HepG2 (cell line): ENCODE data around the gene DCTN2. TPM values are rescaled to one million over a fixed set of nuclear protein-coding genes. Genes with fewer than 3 reads are reported as not detected.

Experiments
- ERF ChIP-seq: IDR thresholded peaks from 2 replicates; pipeline ENCODE4 v1.6.1; 2018; ENCODE audit warnings: missing biosample characterization, missing genetic modification reagents
- FOSL2 ChIP-seq: sonication (generic); formaldehyde crosslinking; IDR thresholded peaks from 2 replicates; pipeline ENCODE4 v1.4.0; 2020; ENCODE audit warnings: missing genetic modification reagents
- FOXK1 ChIP-seq: sonication (generic); formaldehyde crosslinking; IDR thresholded peaks from 2 replicates; pipeline ENCODE4 v1.4.0; 2020; ENCODE audit warnings: low read depth, missing genetic modification reagents, borderline replicate concordance
- FOXK2 ChIP-seq: fragments of 450-650 bp; IDR thresholded peaks from 2 replicates; pipeline ENCODE4 v1.6.1; 2016
- IKZF4 ChIP-seq: sonication (generic); formaldehyde crosslinking; IDR thresholded peaks from 2 replicates; pipeline ENCODE4 v1.5.1; 2020; ENCODE audit warnings: borderline replicate concordance, mild to moderate bottlenecking, low read depth, missing genetic modification reagents; ENCODE audit errors: not compliant biosample characterization
- NCOR1 ChIP-seq: fragments of 200-600 bp; sonication (generic); IDR thresholded peaks from 2 replicates; pipeline ENCODE4 v1.7.0; 2017; ENCODE audit warnings: antibody characterized with exemption, low read length, borderline replicate concordance
- NRL ChIP-seq: sonication (generic); formaldehyde crosslinking; IDR thresholded peaks from 2 replicates; pipeline ENCODE4 v1.5.0; 2020; ENCODE audit warnings: missing genetic modification reagents, mild to moderate bottlenecking, moderate library complexity, borderline replicate concordance
- RARG ChIP-seq: sonication (generic); formaldehyde crosslinking; IDR thresholded peaks from 2 replicates; pipeline ENCODE4 v1.4.0; 2020; ENCODE audit warnings: low read depth, mild to moderate bottlenecking, missing genetic modification reagents
- SKI ChIP-seq: fragments of 450-650 bp; IDR thresholded peaks from one replicate; pipeline ENCODE4 v1.6.1; 2018; ENCODE audit warnings: mild to moderate bottlenecking; ENCODE audit not compliant: partially characterized antibody
- SOX6 ChIP-seq, 2 experiments: fragments of 450-650 bp in 1 of 2; sonication (generic) in 1 of 2; formaldehyde crosslinking in 1 of 2; IDR thresholded peaks; 2 replicates each; pipeline versions ENCODE4 v1.4.0 to v1.6.1; 2017 to 2020; ENCODE audit warnings: antibody characterized with exemption in 1 of 2, mild to moderate bottlenecking in 1 of 2, missing genetic modification reagents in 1 of 2
- ZNF205 ChIP-seq: IDR thresholded peaks from 2 replicates; pipeline ENCODE4 v1.6.1; 2018; ENCODE audit warnings: missing biosample characterization, missing genetic modification reagents
- ZNF816 ChIP-seq: sonication (generic); formaldehyde crosslinking; IDR thresholded peaks from 2 replicates; pipeline ENCODE4 v1.8.0; 2022; ENCODE audit warnings: missing genetic modification reagents, mild to moderate bottlenecking, borderline replicate concordance
- polyA plus RNA-seq, 8 experiments: library from polyadenylated mRNA; depleted of rRNA in 3 of 8; stranded (reverse) in 7 of 8; unstranded in 1 of 8; fragments of >200 nt; fragmentation: Illumina TruSeq in 4 of 8; extraction: Trizol in 4 of 8; gene quantifications; 2 replicates each; pipeline versions ENCODE4 v1.2.1 to v1.2.3, GENCODE V29; 2011 to 2016; ENCODE audit warnings: low read depth in 4 of 8, missing spikeins in 1 of 8, mixed read lengths in 1 of 8; ENCODE audit not compliant: insufficient read depth in 1 of 8
- total RNA-seq, 5 experiments: library from RNA; depleted of rRNA; stranded (reverse); fragments of >200 nt; fragmentation: Illumina TruSeq; extraction: Trizol; gene quantifications; 2 replicates each; pipeline ENCODE4 v1.2.3, GENCODE V29; 2016; ENCODE audit warnings: low read depth in 1 of 5
- TF ChIP-seq, protein P1 (sequence below): sonication (generic); formaldehyde crosslinking; IDR thresholded peaks from 2 replicates; pipeline ENCODE4 v1.5.1; 2020; ENCODE audit warnings: mild to moderate bottlenecking, missing genetic modification reagents, borderline replicate concordance
- TF ChIP-seq, protein P2 (sequence below): sonication (generic); formaldehyde crosslinking; IDR thresholded peaks from 2 replicates; pipeline ENCODE4 v1.4.0; 2020; ENCODE audit warnings: low read depth, missing genetic modification reagents
- TF ChIP-seq, protein P3 (sequence below): sonication (generic); formaldehyde crosslinking; IDR thresholded peaks from 2 replicates; pipeline ENCODE4 v1.5.1; 2020; ENCODE audit warnings: mild to moderate bottlenecking, missing genetic modification reagents, borderline replicate concordance

Gene DCTN2
- total and polyA plus RNA-seq, 2 of the 13 experiments (the other 11 are each of a cell fraction or from before 2014, with no cell fraction given): 72.0 to 77.4 TPM

DNA sequence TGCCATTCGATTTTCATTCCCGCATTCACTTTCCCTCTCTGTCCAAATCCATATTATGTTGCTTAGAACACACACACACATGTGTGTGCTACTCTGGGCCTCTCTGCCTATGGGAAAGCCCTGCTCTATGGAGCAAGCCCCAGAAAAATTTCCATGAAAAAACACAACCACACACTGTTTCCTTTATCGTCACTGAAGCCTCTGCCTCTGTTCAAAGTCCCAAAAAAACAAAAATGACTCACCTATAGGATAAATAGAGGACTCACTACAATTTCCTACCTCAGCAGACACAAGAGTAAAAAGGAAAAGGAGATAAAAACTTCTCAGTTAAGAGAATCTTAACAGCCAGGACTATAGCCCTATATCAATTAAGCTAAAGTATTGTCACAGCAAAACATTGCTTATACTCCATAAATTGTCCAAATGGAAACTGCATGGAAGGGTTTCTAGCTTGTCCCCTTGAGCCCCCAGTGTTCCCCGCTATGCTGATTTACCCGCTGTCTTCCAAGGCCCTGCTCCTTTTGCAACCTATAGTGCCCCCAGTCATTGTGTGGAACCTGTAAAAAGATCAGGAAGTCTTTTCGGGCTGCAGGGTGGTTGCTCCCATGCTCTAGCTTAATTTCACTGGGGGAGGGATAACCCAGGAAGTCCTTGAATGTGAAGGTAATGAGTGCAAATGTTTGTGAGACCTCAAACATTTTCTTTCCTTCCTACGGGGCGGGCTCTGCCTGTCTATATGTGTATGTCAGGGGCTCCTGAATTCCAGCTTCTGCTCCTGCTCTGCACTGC, 32.9 kb upstream of the DCTN2 start (continued):
- TF ChIP-seq, protein P1, sequence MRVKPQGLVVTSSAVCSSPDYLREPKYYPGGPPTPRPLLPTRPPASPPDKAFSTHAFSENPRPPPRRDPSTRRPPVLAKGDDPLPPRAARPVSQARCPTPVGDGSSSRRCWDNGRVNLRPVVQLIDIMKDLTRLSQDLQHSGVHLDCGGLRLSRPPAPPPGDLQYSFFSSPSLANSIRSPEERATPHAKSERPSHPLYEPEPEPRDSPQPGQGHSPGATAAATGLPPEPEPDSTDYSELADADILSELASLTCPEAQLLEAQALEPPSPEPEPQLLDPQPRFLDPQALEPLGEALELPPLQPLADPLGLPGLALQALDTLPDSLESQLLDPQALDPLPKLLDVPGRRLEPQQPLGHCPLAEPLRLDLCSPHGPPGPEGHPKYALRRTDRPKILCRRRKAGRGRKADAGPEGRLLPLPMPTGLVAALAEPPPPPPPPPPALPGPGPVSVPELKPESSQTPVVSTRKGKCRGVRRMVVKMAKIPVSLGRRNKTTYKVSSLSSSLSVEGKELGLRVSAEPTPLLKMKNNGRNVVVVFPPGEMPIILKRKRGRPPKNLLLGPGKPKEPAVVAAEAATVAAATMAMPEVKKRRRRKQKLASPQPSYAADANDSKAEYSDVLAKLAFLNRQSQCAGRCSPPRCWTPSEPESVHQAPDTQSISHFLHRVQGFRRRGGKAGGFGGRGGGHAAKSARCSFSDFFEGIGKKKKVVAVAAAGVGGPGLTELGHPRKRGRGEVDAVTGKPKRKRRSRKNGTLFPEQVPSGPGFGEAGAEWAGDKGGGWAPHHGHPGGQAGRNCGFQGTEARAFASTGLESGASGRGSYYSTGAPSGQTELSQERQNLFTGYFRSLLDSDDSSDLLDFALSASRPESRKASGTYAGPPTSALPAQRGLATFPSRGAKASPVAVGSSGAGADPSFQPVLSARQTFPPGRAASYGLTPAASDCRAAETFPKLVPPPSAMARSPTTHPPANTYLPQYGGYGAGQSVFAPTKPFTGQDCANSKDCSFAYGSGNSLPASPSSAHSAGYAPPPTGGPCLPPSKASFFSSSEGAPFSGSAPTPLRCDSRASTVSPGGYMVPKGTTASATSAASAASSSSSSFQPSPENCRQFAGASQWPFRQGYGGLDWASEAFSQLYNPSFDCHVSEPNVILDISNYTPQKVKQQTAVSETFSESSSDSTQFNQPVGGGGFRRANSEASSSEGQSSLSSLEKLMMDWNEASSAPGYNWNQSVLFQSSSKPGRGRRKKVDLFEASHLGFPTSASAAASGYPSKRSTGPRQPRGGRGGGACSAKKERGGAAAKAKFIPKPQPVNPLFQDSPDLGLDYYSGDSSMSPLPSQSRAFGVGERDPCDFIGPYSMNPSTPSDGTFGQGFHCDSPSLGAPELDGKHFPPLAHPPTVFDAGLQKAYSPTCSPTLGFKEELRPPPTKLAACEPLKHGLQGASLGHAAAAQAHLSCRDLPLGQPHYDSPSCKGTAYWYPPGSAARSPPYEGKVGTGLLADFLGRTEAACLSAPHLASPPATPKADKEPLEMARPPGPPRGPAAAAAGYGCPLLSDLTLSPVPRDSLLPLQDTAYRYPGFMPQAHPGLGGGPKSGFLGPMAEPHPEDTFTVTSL (CRISPR knock-in tag): peak; percentile 32; the same call in 1 of the 2 replicates
- TF ChIP-seq NCOR1: peak; percentile 41; the same call in 1 of the 2 replicates
- TF ChIP-seq SOX6 (IDR thresholded peaks at IDR 0.05): no peak
- TF ChIP-seq SOX6 (CRISPR knock-in tag; IDR thresholded peaks at IDR 0.05): peak; percentile 44
- TF ChIP-seq NRL (CRISPR knock-in tag): no peak
- TF ChIP-seq, protein P2, sequence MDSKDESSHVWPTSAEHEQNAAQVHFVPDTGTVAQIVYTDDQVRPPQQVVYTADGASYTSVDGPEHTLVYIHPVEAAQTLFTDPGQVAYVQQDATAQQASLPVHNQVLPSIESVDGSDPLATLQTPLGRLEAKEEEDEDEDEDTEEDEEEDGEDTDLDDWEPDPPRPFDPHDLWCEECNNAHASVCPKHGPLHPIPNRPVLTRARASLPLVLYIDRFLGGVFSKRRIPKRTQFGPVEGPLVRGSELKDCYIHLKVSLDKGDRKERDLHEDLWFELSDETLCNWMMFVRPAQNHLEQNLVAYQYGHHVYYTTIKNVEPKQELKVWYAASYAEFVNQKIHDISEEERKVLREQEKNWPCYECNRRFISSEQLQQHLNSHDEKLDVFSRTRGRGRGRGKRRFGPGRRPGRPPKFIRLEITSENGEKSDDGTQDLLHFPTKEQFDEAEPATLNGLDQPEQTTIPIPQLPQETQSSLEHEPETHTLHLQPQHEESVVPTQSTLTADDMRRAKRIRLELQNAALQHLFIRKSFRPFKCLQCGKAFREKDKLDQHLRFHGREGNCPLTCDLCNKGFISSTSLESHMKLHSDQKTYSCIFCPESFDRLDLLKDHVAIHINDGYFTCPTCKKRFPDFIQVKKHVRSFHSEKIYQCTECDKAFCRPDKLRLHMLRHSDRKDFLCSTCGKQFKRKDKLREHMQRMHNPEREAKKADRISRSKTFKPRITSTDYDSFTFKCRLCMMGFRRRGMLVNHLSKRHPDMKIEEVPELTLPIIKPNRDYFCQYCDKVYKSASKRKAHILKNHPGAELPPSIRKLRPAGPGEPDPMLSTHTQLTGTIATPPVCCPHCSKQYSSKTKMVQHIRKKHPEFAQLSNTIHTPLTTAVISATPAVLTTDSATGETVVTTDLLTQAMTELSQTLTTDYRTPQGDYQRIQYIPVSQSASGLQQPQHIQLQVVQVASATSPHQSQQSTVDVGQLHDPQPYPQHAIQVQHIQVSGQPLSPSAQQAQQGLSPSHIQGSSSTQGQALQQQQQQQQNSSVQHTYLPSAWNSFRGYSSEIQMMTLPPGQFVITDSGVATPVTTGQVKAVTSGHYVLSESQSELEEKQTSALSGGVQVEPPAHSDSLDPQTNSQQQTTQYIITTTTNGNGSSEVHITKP (CRISPR knock-in tag): peak; percentile 66; the same call in 1 of the 2 replicates
- TF ChIP-seq FOSL2 (CRISPR knock-in tag): peak; percentile 91
- peak; percentile 64; the same call in 1 of the 2 replicates for TF ChIP-seq FOXK2
- no peak for TF ChIP-seq IKZF4 (CRISPR knock-in tag)
- no peak for TF ChIP-seq ZNF816 (CRISPR knock-in tag)
- no peak for TF ChIP-seq RARG
- TF ChIP-seq, protein P3, sequence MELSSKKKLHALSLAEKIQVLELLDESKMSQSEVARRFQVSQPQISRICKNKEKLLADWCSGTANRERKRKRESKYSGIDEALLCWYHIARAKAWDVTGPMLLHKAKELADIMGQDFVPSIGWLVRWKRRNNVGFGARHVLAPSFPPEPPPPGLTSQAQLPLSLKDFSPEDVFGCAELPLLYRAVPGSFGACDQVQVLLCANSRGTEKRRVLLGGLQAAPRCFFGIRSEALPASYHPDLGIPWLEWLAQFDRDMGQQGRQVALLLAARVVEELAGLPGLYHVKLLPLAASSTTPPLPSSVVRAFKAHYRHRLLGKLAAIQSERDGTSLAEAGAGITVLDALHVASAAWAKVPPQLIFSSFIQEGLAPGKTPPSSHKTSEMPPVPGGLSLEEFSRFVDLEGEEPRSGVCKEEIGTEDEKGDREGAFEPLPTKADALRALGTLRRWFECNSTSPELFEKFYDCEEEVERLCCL (CRISPR knock-in tag): no peak
- no peak for TF ChIP-seq SKI
- TF ChIP-seq ERF: 0 out of 2 replicates have a peak, but pooled peaks have one; percentile 74
- peak; percentile 41; the same call in 1 of the 2 replicates for TF ChIP-seq ZNF205
- no peak for TF ChIP-seq FOXK1
